ENCODE data around the gene TNFRSF14. TPM values are rescaled to one million over a fixed set of nuclear protein-coding genes. Genes with fewer than 3 reads are reported as not detected.

TNFRSF14 gene
- 127 TPM for total RNA-seq

DNA sequence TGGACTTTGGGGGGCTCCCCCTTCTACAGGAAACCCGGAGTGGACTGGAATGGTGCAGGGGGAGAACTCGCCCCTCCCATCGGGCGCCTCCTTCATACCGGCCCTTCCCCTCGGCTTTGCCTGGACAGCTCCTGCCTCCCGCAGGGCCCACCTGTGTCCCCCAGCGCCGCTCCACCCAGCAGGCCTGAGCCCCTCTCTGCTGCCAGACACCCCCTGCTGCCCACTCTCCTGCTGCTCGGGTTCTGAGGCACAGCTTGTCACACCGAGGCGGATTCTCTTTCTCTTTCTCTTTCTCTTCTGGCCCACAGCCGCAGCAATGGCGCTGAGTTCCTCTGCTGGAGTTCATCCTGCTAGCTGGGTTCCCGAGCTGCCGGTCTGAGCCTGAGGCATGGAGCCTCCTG lies at the start of gene TNFRSF14:
TSS of gene TNFRSF14 (plus strand) at position 95 of the 401 bp plus-strand sequence. CDS start at position 389, 294 bp downstream.
- peak within 1 kb of the TSS; percentile 85 for H3K4me3 ChIP-seq (ENCODE audit: low read length)
- no peaks in the 10 kb centered on the region for H3K27me3 ChIP-seq (ENCODE audit: insufficient read depth, low read length)
- no peaks in the 10 kb centered on the region for H3K9me3 ChIP-seq (ENCODE audit: low read depth, low read length)
- H3K4me1 ChIP-seq (ENCODE audit: insufficient read depth, low read length) = peaks cover 37% of the 10 kb centered on the region

DNA sequence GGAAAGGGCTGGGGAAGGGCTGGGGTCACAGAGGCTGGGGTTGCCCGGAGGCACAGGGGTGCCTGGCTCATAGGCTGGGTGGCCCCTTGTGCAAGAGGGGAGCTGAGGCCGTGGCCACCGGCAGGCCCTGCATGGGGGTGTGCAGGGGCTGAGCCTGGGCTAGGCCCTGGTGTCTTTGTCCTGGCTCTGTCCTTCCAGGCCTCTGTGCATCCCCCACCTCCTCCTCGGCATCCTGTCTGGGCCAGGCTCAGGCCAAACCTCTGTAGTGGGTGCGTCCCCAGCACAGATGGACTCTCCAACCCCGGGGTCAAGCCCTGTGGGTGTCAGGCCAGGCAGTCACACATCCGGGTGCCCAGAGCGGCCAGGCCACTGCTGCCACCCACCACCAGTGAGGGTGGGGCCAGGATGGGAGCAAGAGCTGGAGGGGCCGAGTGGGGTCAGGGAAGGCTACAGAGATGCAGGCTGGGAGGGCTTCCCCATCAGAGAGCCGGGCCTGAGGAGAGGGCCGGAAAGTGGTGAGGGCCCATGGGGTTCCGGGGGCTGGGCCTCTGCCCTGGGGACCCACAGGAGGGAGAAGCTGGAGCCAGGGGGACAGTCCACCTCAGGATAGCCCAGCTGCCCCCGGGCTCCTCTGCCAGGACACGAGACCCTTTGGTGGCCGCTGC lies 49.1 kb upstream of the TNFRSF14 start:
- Histone ChIP-seq H3K4me1 (ENCODE audit: insufficient read depth, low read length) (no peaks in the 10 kb centered on the region), H3K9me3 (ENCODE audit: low read depth, low read length) (no peaks in the 10 kb centered on the region), H3K27me3 (ENCODE audit: insufficient read depth, low read length) (no peaks in the 10 kb centered on the region), H3K4me3 (ENCODE audit: low read length) (no peak overlapping the region)

DNA sequence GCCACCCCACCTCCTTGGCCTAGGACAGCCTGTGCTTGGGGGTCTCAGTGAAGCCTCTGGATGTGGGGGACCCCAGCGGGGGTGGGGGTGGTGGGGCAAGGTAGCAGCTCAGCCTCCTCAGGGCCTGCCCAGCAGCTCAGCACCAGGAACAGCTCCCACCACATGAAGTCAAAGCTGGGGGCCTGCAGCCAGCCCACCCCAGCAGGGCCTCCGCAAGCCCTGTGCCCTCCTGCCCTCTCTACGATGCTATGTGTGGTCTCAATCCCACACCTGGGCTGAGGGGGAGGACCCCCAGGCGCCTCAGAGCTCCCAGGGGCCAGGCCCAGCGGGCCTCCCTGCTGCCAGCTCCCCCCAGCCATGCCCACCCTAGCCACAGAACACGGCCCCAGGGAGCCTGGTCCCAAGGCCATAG lies 48.4 kb upstream of the TNFRSF14 start:
- Histone ChIP-seq H3K4me3 (ENCODE audit: low read length) (no peak overlapping the region), H3K4me1 (ENCODE audit: insufficient read depth, low read length) (no peaks in the 10 kb centered on the region), H3K27me3 (ENCODE audit: insufficient read depth, low read length) (no peaks in the 10 kb centered on the region), H3K9me3 (ENCODE audit: low read depth, low read length) (no peaks in the 10 kb centered on the region)

DNA sequence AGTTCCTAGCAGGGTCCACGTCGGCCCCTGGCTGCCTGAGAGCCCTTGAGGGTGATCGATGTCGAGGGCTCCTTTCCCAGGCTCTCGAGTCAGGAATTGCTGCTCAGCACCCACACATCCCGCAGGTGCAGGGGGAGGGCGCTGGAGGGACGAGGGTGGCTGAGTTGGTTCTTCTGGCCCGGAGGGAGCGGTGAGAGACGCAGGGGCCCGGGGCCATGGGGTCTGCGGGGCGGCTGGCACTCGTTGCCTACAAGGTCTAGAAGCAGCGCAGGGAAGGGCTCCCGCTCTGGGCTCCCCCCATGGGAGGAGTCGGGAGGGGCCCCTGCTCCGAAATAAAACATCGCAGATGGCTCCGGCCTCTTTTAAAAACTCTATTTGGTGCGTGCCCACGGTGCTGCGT lies 48.0 kb upstream of the TNFRSF14 start:
- no peaks in the 10 kb centered on the region for H3K9me3 ChIP-seq (ENCODE audit: low read depth, low read length)
- no peak overlapping the region for H3K4me3 ChIP-seq (ENCODE audit: low read length)
- no peaks in the 10 kb centered on the region for H3K4me1 ChIP-seq (ENCODE audit: insufficient read depth, low read length)
- no peaks in the 10 kb centered on the region for H3K27me3 ChIP-seq (ENCODE audit: insufficient read depth, low read length)

DNA sequence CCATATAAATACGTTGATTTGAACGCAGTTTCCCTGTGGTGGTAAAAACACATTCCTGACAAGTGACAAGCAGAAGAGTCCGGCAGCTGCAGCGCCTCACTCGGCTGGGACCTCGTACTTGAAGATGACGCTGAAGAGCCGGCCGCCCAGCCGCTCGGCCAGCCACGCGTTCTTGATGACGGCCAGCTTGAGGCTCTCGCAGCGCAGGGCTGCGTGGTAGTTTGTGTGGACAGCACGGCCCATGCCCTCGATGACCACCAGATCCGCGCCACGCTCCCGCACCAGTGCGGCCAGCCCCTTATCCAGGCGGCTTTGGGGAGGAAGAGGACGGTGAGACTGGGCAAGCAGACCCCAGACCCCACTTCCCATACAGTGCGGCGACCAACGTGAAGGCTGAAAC lies 47.4 kb upstream of the TNFRSF14 start:
- H3K4me3 ChIP-seq (ENCODE audit: low read length) = no peak overlapping the region
- no peaks in the 10 kb centered on the region for H3K9me3 ChIP-seq (ENCODE audit: low read depth, low read length)
- H3K4me1 ChIP-seq (ENCODE audit: insufficient read depth, low read length) = no peaks in the 10 kb centered on the region
- H3K27me3 ChIP-seq (ENCODE audit: insufficient read depth, low read length) = no peaks in the 10 kb centered on the region

DNA sequence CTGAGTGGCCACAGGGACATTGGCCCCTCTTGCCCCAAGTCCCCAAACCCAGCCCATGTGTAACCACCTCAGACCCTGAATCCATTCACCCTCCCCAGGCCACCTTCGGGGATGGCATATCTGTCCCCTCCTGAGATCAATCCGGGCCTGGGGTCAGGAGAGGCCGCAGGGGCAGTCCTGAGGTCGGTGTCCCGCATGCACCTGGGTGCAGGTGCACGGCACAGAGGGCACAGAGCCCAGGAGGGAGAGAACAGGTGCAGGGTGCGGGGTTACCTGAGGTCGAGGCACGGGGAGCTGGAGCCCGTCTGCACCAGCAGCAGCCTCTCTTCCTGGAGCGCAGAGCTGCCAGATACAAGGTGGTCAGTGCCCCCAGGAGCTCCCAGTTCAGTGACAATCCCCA lies 46.6 kb upstream of the TNFRSF14 start:
- Histone ChIP-seq H3K9me3 (ENCODE audit: low read depth, low read length) (no peaks in the 10 kb centered on the region), H3K4me3 (ENCODE audit: low read length) (no peak overlapping the region), H3K27me3 (ENCODE audit: insufficient read depth, low read length) (no peaks in the 10 kb centered on the region), H3K4me1 (ENCODE audit: insufficient read depth, low read length) (no peaks in the 10 kb centered on the region)

DNA sequence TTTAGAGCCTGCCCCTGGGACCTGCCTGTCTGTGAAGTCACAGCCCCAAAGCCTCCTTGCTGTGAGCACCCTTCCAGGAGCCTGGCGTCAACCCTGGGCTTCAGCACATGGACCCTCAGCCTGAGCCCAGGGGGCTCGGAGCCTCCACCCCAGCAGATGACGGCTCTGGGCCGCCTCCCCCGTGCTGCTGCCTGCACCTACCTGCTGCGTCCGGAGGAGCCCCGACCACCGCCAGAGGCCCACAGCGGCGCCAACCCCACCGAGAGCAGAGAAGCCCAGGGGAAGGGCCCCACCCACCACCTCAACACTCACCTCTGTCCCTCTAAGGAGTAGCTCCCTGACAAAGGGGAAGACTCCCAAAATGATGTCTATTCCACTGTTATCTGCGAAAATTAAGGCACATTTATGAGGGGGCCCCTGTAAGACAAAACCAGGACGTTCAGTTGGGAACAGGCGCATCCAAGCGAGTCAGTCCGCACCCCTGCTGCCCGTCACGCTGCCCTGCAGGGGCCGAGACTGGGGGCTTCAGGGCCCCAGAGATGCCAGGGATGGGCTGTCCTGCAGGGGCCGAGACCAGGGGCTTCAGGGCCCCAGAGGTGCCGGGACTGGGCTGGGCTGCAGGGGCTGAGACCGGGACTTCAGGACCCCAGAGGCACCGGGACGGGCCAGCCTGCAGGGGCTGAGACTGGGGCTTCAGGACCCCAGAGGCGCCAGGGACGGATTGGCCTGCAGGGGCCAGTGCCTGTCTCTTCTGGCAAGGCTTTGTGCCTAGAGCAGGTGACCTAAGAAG lies 45.6 kb upstream of the TNFRSF14 start:
- H3K27me3 ChIP-seq (ENCODE audit: insufficient read depth, low read length) = no peaks in the 10 kb centered on the region
- no peaks in the 10 kb centered on the region for H3K4me1 ChIP-seq (ENCODE audit: insufficient read depth, low read length)
- no peaks in the 10 kb centered on the region for H3K9me3 ChIP-seq (ENCODE audit: low read depth, low read length)
- H3K4me3 ChIP-seq (ENCODE audit: low read length) = no peak overlapping the region

DNA sequence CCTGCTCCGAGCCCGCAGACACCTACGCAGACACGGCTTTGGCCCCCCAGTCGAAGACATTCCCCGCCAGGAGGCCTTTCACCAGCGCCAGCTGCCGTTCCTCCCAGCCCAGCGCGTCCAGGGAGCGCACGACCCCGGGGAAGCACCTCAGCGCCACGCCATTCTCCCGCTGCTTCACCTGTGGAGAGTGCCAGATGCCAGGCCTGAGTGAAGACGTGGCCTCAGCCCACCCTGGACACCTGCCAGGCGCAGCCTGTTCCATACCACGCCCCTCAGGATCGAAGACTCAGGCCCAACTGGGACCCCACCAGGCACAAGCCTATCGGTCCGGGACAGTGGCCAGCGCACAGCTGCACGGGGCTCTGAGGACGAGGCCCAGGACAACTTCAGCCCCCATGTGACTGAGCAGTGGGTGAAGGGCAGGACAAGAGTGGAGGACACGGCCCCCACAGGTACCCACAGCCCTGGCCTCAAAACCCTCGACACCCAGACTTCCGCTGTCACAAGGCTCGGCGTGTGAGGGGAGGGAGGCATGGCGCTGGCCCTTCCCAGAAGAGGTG lies 43.2 kb upstream of the TNFRSF14 start:
- Histone ChIP-seq H3K4me3 (ENCODE audit: low read length) (no peak overlapping the region), H3K4me1 (ENCODE audit: insufficient read depth, low read length) (no peaks in the 10 kb centered on the region), H3K27me3 (ENCODE audit: insufficient read depth, low read length) (no peaks in the 10 kb centered on the region), H3K9me3 (ENCODE audit: low read depth, low read length) (no peaks in the 10 kb centered on the region)

DNA sequence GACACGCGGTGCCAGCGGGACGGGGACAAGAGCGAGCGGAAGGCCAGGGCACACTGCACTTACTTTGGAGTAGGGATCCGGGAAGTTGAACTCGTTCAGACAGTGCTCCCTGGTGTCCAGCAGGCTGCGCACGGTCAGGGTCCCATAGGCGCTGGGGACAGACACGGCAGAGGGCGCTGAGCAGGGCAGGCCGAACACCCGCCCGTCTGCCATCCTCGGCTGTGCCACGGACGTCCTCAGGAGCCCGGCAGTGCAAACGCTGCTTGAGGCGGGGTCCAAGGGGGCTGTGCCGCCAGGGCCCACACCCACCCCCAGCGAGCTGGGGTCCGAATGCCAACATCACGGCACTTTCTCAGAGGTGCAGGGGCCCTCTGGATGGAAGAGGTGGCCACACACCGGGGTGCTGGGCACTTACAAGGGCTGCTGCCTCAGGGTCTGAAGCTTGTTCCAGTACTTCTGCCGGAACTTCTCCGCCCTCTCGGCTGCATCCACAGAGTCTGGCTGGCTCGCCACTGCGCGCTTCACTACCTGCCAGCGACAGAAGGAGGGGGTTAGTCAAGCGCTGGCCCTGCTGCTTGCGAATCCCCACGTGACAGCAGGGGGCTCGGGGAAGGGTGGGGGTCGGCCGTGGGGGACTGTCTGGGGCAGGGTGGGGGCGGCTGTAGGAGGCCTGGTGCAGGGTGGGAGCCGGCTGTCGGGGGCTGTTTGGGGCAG lies 42.1 kb upstream of the TNFRSF14 start:
- H3K9me3 ChIP-seq (ENCODE audit: low read depth, low read length) = no peaks in the 10 kb centered on the region
- H3K4me1 ChIP-seq (ENCODE audit: insufficient read depth, low read length) = no peaks in the 10 kb centered on the region
- H3K4me3 ChIP-seq (ENCODE audit: low read length) = no peak overlapping the region
- H3K27me3 ChIP-seq (ENCODE audit: insufficient read depth, low read length) = no peaks in the 10 kb centered on the region

DNA sequence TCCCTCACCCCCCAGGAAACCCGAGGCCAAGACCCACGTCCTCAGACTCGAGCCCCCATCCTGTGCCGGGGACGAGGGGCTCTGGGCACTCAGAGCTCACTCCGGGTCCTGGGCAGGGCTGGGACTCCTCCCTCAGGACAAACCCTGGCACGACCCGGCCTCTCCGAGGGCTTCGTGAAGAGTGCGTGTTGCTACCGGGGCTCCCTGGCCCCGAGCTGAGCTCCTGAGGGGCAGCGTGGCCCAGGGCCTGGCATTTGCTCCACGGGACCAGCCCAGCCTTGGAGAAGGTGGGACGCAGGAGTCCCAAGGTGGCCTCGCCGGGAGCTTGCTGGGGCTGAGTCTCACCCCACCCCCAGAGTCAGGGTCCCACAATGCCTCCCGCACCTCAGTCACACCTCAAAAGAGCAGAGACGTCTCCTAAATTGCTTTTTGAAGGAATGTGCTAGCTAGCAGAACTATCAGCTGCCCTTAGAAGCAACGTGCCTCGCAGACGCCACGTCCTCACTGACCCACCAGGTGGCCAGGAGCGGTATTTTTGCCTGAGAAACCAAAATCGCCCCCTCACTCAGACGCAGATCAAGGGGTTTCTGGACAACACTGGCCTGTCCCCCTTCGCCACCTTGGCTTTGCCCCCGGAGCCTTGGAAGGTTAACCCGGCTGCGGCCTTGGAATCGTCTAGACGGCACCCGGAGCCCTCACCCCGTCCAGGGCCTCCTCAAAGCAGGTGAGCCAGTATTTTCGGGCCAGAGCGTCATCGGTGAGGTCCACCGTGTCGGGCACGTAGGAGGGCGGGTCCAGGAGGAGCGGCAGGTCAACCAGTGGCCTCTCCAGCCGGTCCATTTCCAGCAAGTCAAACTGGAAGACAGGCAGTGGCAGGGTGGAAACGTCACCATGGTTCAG lies 41.1 kb upstream of the TNFRSF14 start:
- H3K9me3 ChIP-seq (ENCODE audit: low read depth, low read length) = no peaks in the 10 kb centered on the region
- H3K27me3 ChIP-seq (ENCODE audit: insufficient read depth, low read length) = no peaks in the 10 kb centered on the region
- H3K4me3 ChIP-seq (ENCODE audit: low read length) = no peak overlapping the region
- no peaks in the 10 kb centered on the region for H3K4me1 ChIP-seq (ENCODE audit: insufficient read depth, low read length)

DNA sequence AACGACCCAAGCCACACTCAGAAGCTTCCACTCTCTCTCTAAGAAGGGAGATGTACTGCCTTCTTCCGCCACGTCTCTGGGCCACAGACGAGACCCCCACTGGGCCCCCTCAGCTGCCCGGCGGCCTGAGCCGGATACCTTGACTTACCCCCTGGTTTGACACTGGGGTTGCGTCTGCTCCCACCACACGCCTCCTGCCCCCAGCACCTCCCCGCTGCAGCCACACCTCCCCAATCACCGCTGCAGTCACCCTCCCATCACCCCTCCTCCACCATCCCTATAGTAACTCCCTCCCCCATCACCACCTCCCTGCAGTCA lies 40.4 kb upstream of the TNFRSF14 start:
- H3K4me3 ChIP-seq (ENCODE audit: low read length) = no peak overlapping the region
- no peaks in the 10 kb centered on the region for H3K27me3 ChIP-seq (ENCODE audit: insufficient read depth, low read length)
- H3K9me3 ChIP-seq (ENCODE audit: low read depth, low read length) = no peaks in the 10 kb centered on the region
- no peaks in the 10 kb centered on the region for H3K4me1 ChIP-seq (ENCODE audit: insufficient read depth, low read length)

DNA sequence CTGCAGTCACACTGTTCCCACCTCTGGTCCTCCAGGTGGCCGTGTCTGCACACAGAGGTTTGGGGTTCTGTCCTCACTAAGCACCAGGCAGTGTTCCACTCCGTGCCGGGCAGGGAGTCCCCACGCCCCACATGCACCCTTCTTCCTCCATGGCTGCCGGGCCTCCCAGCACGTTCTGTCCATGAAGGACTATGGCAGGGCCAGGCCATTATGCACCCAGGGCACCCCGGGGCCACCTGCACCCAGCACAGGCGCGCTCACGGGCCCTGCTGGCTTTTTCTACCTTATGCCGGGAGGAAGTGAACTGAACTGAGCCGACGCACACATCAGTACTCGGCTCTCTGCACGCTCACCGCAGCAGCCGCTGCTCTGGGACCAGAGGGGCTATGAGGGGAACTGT lies 40.0 kb upstream of the TNFRSF14 start:
- Histone ChIP-seq H3K9me3 (ENCODE audit: low read depth, low read length) (no peaks in the 10 kb centered on the region), H3K4me1 (ENCODE audit: insufficient read depth, low read length) (no peaks in the 10 kb centered on the region), H3K27me3 (ENCODE audit: insufficient read depth, low read length) (no peaks in the 10 kb centered on the region), H3K4me3 (ENCODE audit: low read length) (no peak overlapping the region)

DNA sequence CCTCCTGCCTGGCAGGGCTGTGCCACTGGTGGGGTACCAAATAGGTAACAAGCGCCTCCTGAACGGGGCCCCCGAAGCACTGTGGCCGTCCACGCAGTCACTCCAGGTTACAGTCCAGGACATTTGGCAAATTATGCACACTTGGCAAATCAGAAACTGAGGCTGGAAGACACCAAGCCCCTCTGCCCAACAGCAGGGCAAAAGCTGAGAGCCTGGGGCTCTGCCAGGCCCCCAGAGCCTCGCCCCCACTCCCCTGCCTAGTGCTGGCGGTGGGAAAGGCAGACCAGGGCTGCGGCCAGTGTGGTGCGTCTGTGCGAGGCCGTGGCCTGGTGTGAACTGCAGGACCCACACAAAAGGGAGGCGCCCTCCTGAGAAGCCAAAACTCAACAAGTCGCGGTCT lies 39.2 kb upstream of the TNFRSF14 start:
- no peaks in the 10 kb centered on the region for H3K9me3 ChIP-seq (ENCODE audit: low read depth, low read length)
- no peak overlapping the region for H3K4me3 ChIP-seq (ENCODE audit: low read length)
- H3K27me3 ChIP-seq (ENCODE audit: insufficient read depth, low read length) = no peaks in the 10 kb centered on the region
- no peaks in the 10 kb centered on the region for H3K4me1 ChIP-seq (ENCODE audit: insufficient read depth, low read length)

DNA sequence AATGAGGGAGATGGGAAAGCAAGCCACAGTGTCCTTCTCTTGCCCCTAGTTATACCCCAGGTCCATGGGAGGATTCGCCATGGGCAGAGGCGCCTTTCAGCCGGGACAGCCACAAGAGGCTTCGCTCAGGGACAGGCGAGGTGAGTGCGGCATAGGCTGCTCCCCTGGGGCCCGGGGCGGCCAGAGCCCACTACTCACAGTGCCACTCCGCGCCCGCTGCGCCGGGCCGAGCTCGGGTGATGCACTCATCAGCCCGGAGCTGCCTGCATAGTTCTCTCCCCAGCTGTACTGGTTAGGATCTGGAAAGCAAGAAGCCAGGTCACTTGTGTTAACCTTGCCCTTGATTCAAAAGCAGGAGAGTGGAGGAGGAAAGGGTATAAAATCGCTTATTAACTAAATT lies 38.2 kb upstream of the TNFRSF14 start:
- Histone ChIP-seq H3K4me1 (ENCODE audit: insufficient read depth, low read length) (no peaks in the 10 kb centered on the region), H3K4me3 (ENCODE audit: low read length) (no peak overlapping the region), H3K9me3 (ENCODE audit: low read depth, low read length) (no peaks in the 10 kb centered on the region), H3K27me3 (ENCODE audit: insufficient read depth, low read length) (no peaks in the 10 kb centered on the region)

Measured in mononuclear cell (primary cell).